HEK293 (cell line): ENCODE data around the gene THAP2.

Experiments used
- GLIS2 ChIP-seq: fragments of 450-650 bp; formaldehyde crosslinking; IDR thresholded peaks from 2 replicates; pipeline ENCODE4 v1.5.1; 2016; ENCODE audit warnings: missing biosample characterization, missing genetic modification characterization
- HIC1 ChIP-seq: fragments of 450-650 bp; formaldehyde crosslinking; IDR thresholded peaks from 2 replicates; pipeline ENCODE4 v1.5.1; 2016; ENCODE audit warnings: missing biosample characterization, missing genetic modification characterization
- KLF9 ChIP-seq: fragments of 450-650 bp; formaldehyde crosslinking; IDR thresholded peaks from 2 replicates; pipeline ENCODE4 v1.5.1; 2016; ENCODE audit warnings: missing biosample characterization, missing genetic modification characterization, low read depth
- OVOL3 ChIP-seq: fragments of 450-650 bp; formaldehyde crosslinking; IDR thresholded peaks from 2 replicates; pipeline ENCODE4 v1.5.1; 2016; ENCODE audit warnings: missing biosample characterization, missing genetic modification characterization
- PATZ1 ChIP-seq: fragments of 450-650 bp; formaldehyde crosslinking; IDR thresholded peaks from 2 replicates; pipeline ENCODE4 v1.5.1; 2016; ENCODE audit warnings: missing biosample characterization, missing genetic modification characterization
- RBAK ChIP-seq: fragments of 450-650 bp; formaldehyde crosslinking; IDR thresholded peaks from 2 replicates; pipeline ENCODE4 v1.5.1; 2016; ENCODE audit warnings: missing biosample characterization, missing genetic modification characterization
- TCF7L2 ChIP-seq: IDR thresholded peaks from 2 replicates; pipeline ENCODE4 v1.6.1; 2011; ENCODE audit warnings: low read depth, mild to moderate bottlenecking, inconsistent platforms, low read length, moderate library complexity, borderline replicate concordance
- TRIM28 ChIP-seq: IDR thresholded peaks from 2 replicates; pipeline ENCODE4 v1.6.1; 2011; ENCODE audit warnings: low read length, control low read depth, borderline replicate concordance
- ZBTB26 ChIP-seq: fragments of 450-650 bp; formaldehyde crosslinking; optimal IDR thresholded peaks from 2 replicates; pipeline ENCODE3; 2016; ENCODE audit warnings: missing biosample characterization, mild to moderate bottlenecking, missing genetic modification characterization
- ZBTB48 ChIP-seq: fragments of 450-650 bp; formaldehyde crosslinking; IDR thresholded peaks from 2 replicates; pipeline ENCODE4 v1.5.1; 2016; ENCODE audit warnings: missing biosample characterization, missing genetic modification characterization
- ZNF223 ChIP-seq: fragments of 450-650 bp; formaldehyde crosslinking; IDR thresholded peaks from 2 replicates; pipeline ENCODE4 v1.5.1; 2016; ENCODE audit warnings: missing biosample characterization, missing genetic modification characterization
- ZNF274 ChIP-seq, 2 experiments: fragments of 200-500 bp in 1 of 2; fragments of 450-650 bp in 1 of 2; sonication (Bioruptor generic) in 1 of 2; formaldehyde crosslinking in 1 of 2; IDR thresholded peaks; 2 replicates each; pipeline versions ENCODE4 v1.5.1 to v1.6.1; 2014 to 2016; ENCODE audit warnings: borderline replicate concordance in 1 of 2, inconsistent platforms in 1 of 2, low read length in 1 of 2, missing biosample characterization in 1 of 2, missing genetic modification characterization in 1 of 2
- ZNF394 ChIP-seq: fragments of 450-650 bp; formaldehyde crosslinking; IDR thresholded peaks from 2 replicates; pipeline ENCODE4 v1.5.1; 2016; ENCODE audit warnings: missing biosample characterization, missing genetic modification characterization, mild to moderate bottlenecking, moderate library complexity, borderline replicate concordance
- ZNF426 ChIP-seq: fragments of 450-650 bp; formaldehyde crosslinking; IDR thresholded peaks from 2 replicates; pipeline ENCODE4 v1.5.1; 2017; ENCODE audit warnings: missing biosample characterization, missing genetic modification characterization, mild to moderate bottlenecking, inconsistent platforms, moderate library complexity
- ZNF473 ChIP-seq: fragments of 450-650 bp; formaldehyde crosslinking; IDR thresholded peaks from 2 replicates; pipeline ENCODE4 v1.5.1; 2017; ENCODE audit warnings: missing biosample characterization, missing genetic modification characterization
- ZNF488 ChIP-seq: fragments of 450-650 bp; formaldehyde crosslinking; IDR thresholded peaks from 2 replicates; pipeline ENCODE4 v1.5.1; 2016; ENCODE audit warnings: missing biosample characterization, missing genetic modification characterization
- ZNF521 ChIP-seq: fragments of 450-650 bp; formaldehyde crosslinking; IDR thresholded peaks from 2 replicates; pipeline ENCODE4 v1.5.1; 2017; ENCODE audit warnings: missing biosample characterization, mild to moderate bottlenecking, missing genetic modification characterization
- ZNF623 ChIP-seq: fragments of 450-650 bp; formaldehyde crosslinking; IDR thresholded peaks from 2 replicates; pipeline ENCODE4 v1.5.1; 2016; ENCODE audit warnings: missing biosample characterization, missing genetic modification characterization
- ZNF707 ChIP-seq: fragments of 450-650 bp; formaldehyde crosslinking; IDR thresholded peaks from 2 replicates; pipeline ENCODE4 v1.5.1; 2016; ENCODE audit warnings: missing biosample characterization, missing genetic modification characterization
- ZNF768 ChIP-seq: fragments of 450-650 bp; formaldehyde crosslinking; IDR thresholded peaks from 2 replicates; pipeline ENCODE4 v1.5.1; 2018; ENCODE audit warnings: missing biosample characterization, mild to moderate bottlenecking, missing genetic modification characterization
- ZNF777 ChIP-seq: fragments of 450-650 bp; formaldehyde crosslinking; IDR thresholded peaks from 2 replicates; pipeline ENCODE4 v1.5.1; 2017; ENCODE audit warnings: missing biosample characterization, missing genetic modification characterization, borderline replicate concordance
- ZNF830 ChIP-seq: fragments of 450-650 bp; IDR thresholded peaks from 2 replicates; pipeline ENCODE4 v1.5.0; 2018; ENCODE audit warnings: missing biosample characterization, missing genetic modification characterization, low read depth, mild to moderate bottlenecking, moderate library complexity
- TF ChIP-seq, protein P1 (sequence below): fragments of 450-650 bp; formaldehyde crosslinking; IDR thresholded peaks from 2 replicates; pipeline ENCODE4 v1.5.1; 2016; ENCODE audit warnings: missing biosample characterization, missing genetic modification characterization
- TF ChIP-seq, protein P2 (sequence below): fragments of 450-650 bp; IDR thresholded peaks from 2 replicates; pipeline ENCODE4 v1.5.1; 2018; ENCODE audit warnings: missing biosample characterization, missing genetic modification characterization
- TF ChIP-seq, protein P3 (sequence below): fragments of 450-650 bp; formaldehyde crosslinking; IDR thresholded peaks from 2 replicates; pipeline ENCODE4 v1.5.1; 2016; ENCODE audit warnings: missing biosample characterization, missing genetic modification characterization

Gene THAP2

GRCh38 chr12:71663561-71664410 is at the start of gene THAP2, which contains the start of gene ZFC3H1 (continued):
- TF ChIP-seq ZNF473 (tag by site-specific recombination) = no peak
- no peak for TF ChIP-seq HIC1
- TF ChIP-seq ZNF768 (tag by site-specific recombination) = no peak
- TF ChIP-seq ZBTB26 (tag by site-specific recombination) = peak; percentile 17
- no peak for TF ChIP-seq ZNF623 (tag by site-specific recombination)
- no peak for TF ChIP-seq GLIS2
- peak; percentile 56 for TF ChIP-seq PATZ1 (tag by site-specific recombination)
- TF ChIP-seq, protein P1, sequence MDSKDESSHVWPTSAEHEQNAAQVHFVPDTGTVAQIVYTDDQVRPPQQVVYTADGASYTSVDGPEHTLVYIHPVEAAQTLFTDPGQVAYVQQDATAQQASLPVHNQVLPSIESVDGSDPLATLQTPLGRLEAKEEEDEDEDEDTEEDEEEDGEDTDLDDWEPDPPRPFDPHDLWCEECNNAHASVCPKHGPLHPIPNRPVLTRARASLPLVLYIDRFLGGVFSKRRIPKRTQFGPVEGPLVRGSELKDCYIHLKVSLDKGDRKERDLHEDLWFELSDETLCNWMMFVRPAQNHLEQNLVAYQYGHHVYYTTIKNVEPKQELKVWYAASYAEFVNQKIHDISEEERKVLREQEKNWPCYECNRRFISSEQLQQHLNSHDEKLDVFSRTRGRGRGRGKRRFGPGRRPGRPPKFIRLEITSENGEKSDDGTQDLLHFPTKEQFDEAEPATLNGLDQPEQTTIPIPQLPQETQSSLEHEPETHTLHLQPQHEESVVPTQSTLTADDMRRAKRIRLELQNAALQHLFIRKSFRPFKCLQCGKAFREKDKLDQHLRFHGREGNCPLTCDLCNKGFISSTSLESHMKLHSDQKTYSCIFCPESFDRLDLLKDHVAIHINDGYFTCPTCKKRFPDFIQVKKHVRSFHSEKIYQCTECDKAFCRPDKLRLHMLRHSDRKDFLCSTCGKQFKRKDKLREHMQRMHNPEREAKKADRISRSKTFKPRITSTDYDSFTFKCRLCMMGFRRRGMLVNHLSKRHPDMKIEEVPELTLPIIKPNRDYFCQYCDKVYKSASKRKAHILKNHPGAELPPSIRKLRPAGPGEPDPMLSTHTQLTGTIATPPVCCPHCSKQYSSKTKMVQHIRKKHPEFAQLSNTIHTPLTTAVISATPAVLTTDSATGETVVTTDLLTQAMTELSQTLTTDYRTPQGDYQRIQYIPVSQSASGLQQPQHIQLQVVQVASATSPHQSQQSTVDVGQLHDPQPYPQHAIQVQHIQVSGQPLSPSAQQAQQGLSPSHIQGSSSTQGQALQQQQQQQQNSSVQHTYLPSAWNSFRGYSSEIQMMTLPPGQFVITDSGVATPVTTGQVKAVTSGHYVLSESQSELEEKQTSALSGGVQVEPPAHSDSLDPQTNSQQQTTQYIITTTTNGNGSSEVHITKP = peak; percentile 94
- TF ChIP-seq, protein P2, sequence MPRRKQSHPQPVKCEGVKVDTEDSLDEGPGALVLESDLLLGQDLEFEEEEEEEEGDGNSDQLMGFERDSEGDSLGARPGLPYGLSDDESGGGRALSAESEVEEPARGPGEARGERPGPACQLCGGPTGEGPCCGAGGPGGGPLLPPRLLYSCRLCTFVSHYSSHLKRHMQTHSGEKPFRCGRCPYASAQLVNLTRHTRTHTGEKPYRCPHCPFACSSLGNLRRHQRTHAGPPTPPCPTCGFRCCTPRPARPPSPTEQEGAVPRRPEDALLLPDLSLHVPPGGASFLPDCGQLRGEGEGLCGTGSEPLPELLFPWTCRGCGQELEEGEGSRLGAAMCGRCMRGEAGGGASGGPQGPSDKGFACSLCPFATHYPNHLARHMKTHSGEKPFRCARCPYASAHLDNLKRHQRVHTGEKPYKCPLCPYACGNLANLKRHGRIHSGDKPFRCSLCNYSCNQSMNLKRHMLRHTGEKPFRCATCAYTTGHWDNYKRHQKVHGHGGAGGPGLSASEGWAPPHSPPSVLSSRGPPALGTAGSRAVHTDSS = no peak
- no peak for TF ChIP-seq ZNF488 (tag by site-specific recombination)
- TF ChIP-seq OVOL3 (tag by site-specific recombination) = peak; percentile 54; the same call in 1 of the 2 replicates
- TF ChIP-seq TCF7L2 = peak; percentile 6; the same call in 1 of the 2 replicates
- TF ChIP-seq ZNF707 = no peak
- peak; percentile 96 for TF ChIP-seq KLF9 (tag by site-specific recombination)
- no peak for TF ChIP-seq ZNF426 (tag by site-specific recombination)
- no peak for TF ChIP-seq TRIM28
- TF ChIP-seq ZNF274 (IDR thresholded peaks at IDR 0.05; ENCODE audit: low read length) = no peak
- TF ChIP-seq ZNF274 (tag by site-specific recombination; IDR thresholded peaks at IDR 0.05; ENCODE audit: borderline replicate concordance) = no peak
- peak; percentile 80; the same call in 1 of the 2 replicates for TF ChIP-seq ZNF394 (tag by site-specific recombination)
- no peak for TF ChIP-seq ZNF223
- no peak for TF ChIP-seq ZNF777 (tag by site-specific recombination)
- TF ChIP-seq, protein P3, sequence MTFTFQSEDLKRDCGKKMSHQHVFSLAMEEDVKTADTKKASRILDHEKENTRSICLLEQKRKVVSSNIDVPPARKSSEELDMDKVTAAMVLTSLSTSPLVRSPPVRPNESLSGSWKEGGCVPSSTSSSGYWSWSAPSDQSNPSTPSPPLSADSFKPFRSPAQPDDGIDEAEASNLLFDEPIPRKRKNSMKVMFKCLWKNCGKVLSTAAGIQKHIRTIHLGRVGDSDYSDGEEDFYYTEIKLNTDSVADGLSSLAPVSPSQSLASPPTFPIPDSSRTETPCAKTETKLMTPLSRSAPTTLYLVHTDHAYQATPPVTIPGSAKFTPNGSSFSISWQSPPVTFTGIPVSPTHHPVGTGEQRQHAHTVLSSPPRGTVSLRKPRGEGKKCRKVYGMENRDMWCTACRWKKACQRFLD (tag by site-specific recombination) = no peak
- no peak for TF ChIP-seq ZNF521 (tag by site-specific recombination)
- TF ChIP-seq ZNF830 = no peak
- peak; percentile 75 for TF ChIP-seq ZBTB48 (tag by site-specific recombination)
- no peak for TF ChIP-seq RBAK
